CD14-positive monocyte (primary cell): ENCODE results near the gene CD8B2. TPM values are rescaled to one million over a fixed set of nuclear protein-coding genes. Genes with fewer than 3 reads are reported as not detected.
A peak's percentile ranks its signal among the peaks of the same experiment; 100 is the strongest.

Experiments used
- DNase-seq, 3 donors: peaks; one replicate each; pipeline ENCODE4 v3.0.0-alpha.2; 2011 to 2022
- H2AFZ ChIP-seq: 2 replicates; pipeline ENCODE4 v1.6.0; 2012; ENCODE audit warnings: mild to moderate bottlenecking, low read depth, low read length, inconsistent platforms; ENCODE audit not compliant: insufficient read depth, poor library complexity, severe bottlenecking
- H3K27ac ChIP-seq, 2 donors: 1 replicate in 1 of 2; 2 replicates in 1 of 2; pipeline ENCODE4 v1.5.1; 2012 to 2013; ENCODE audit warnings: low read length in 2 of 2, control low read depth in 1 of 2, inconsistent platforms in 1 of 2, low read depth in 1 of 2, mild to moderate bottlenecking in 1 of 2
- H3K27me3 ChIP-seq, 2 donors: one replicate each; pipeline versions ENCODE4 v1.6.0 to v1.6.1; 2011 to 2013; ENCODE audit warnings: low read length in 2 of 2; ENCODE audit not compliant: control insufficient read depth in 2 of 2, insufficient read depth in 2 of 2
- H3K36me3 ChIP-seq, 2 donors: replicated peaks in 1 of 2; 1 replicate in 1 of 2; 2 replicates in 1 of 2; pipeline versions ENCODE4 v1.5.1 to v1.6.1; 2012 to 2013; ENCODE audit warnings: low read length in 2 of 2, control low read depth in 1 of 2, inconsistent platforms in 1 of 2, mild to moderate bottlenecking in 1 of 2; ENCODE audit not compliant: insufficient read depth in 2 of 2, control insufficient read depth in 1 of 2
- H3K4me1 ChIP-seq, 2 donors: 1 replicate in 1 of 2; 2 replicates in 1 of 2; pipeline versions ENCODE4 v1.5.1 to v1.6.1; 2012 to 2013; ENCODE audit warnings: low read length in 2 of 2, control low read depth in 1 of 2, inconsistent platforms in 1 of 2, mild to moderate bottlenecking in 1 of 2, moderate library complexity in 1 of 2; ENCODE audit not compliant: insufficient read depth in 2 of 2, control insufficient read depth in 1 of 2
- H3K4me2 ChIP-seq: replicated peaks from 2 replicates; pipeline ENCODE3; 2012; ENCODE audit warnings: low read length, moderate library complexity, mild to moderate bottlenecking; ENCODE audit not compliant: poor library complexity, severe bottlenecking; ENCODE audit errors: extremely low read depth
- H3K4me3 ChIP-seq, 3 experiments: fragments of 200-600 bp in 1 of 3; sonication (generic) in 1 of 3; replicated peaks in 1 of 3; 1 replicate in 2 of 3; 2 replicates in 1 of 3; pipeline ENCODE4 v1.5.1; 2011 to 2013; ENCODE audit warnings: low read length in 3 of 3, mild to moderate bottlenecking in 3 of 3, control low read depth in 2 of 3, low read depth in 2 of 3, inconsistent platforms in 1 of 3, moderate library complexity in 1 of 3
- H3K79me2 ChIP-seq: 2 replicates; pipeline ENCODE4 v1.6.0; 2012; ENCODE audit warnings: mild to moderate bottlenecking, control low read depth, inconsistent platforms, low read length, moderate library complexity; ENCODE audit not compliant: insufficient read depth
- H3K9ac ChIP-seq: 2 replicates; pipeline ENCODE4 v1.6.0; 2017; ENCODE audit warnings: low read length, mild to moderate bottlenecking; ENCODE audit not compliant: insufficient read depth, poor library complexity, severe bottlenecking
- H3K9me3 ChIP-seq, 2 donors: replicated peaks in 1 of 2; 1 replicate in 1 of 2; 2 replicates in 1 of 2; pipeline versions ENCODE4 v1.5.1 to v1.6.1; 2012 to 2013; ENCODE audit warnings: low read length in 2 of 2, control low read depth in 1 of 2; ENCODE audit not compliant: control insufficient read depth in 1 of 2, insufficient read depth in 1 of 2
- H4K20me1 ChIP-seq: 2 replicates; pipeline ENCODE4 v1.6.0; 2012; ENCODE audit warnings: mild to moderate bottlenecking, low read length, control low read depth, moderate library complexity; ENCODE audit not compliant: insufficient read depth
- H3K27ac Mint-ChIP-seq, 7 donors: one replicate each; pipeline ENCODE4 v1.8.0; 2020; ENCODE audit warnings: mild to moderate bottlenecking in 7 of 7, mixed read lengths in 7 of 7, moderate library complexity in 6 of 7, inconsistent platforms in 2 of 7
- H3K27me3 Mint-ChIP-seq, 3 donors: one replicate each; pipeline ENCODE4 v1.8.0; 2021 to 2022; ENCODE audit warnings: low read depth in 3 of 3, mild to moderate bottlenecking in 3 of 3, mixed read lengths in 3 of 3, moderate library complexity in 3 of 3, inconsistent platforms in 1 of 3
- H3K36me3 Mint-ChIP-seq, 2 donors: one replicate each; pipeline ENCODE4 v1.8.0; 2020; ENCODE audit warnings: mixed read lengths in 2 of 2, inconsistent platforms in 1 of 2, mild to moderate bottlenecking in 1 of 2
- H3K4me1 Mint-ChIP-seq: one replicate; pipeline ENCODE4 v1.8.0; 2020; ENCODE audit warnings: mild to moderate bottlenecking, mixed read lengths
- H3K4me3 Mint-ChIP-seq, 2 donors: one replicate each; pipeline ENCODE4 v1.8.0; 2020; ENCODE audit warnings: mild to moderate bottlenecking in 2 of 2, mixed read lengths in 2 of 2, moderate library complexity in 1 of 2
- H3K9me3 Mint-ChIP-seq, 7 donors: one replicate each; pipeline ENCODE4 v1.8.0; 2020 to 2022; ENCODE audit warnings: mixed read lengths in 7 of 7, mild to moderate bottlenecking in 6 of 7, moderate library complexity in 6 of 7, inconsistent platforms in 2 of 7
- CTCF ChIP-seq: fragments of 200-600 bp; IDR thresholded peaks from one replicate; pipeline ENCODE4 v1.8.0; 2022; ENCODE audit warnings: antibody characterized with exemption, mild to moderate bottlenecking
- WGBS: methylation state at CpG from one replicate; pipeline ENCODE4 v1.1.5; 2013; ENCODE audit warnings: missing lambda C conversion rate; ENCODE audit not compliant: insufficient coverage; 5-methylcytosine and 5-hydroxymethylcytosine counted together
- intact Hi-C, 2 donors: fragments of 100-400 bp; cut with micrococcal nuclease; formaldehyde crosslinking; loops; one replicate each; pipeline versions ENCODE4 v1.15.0 to v1.15.1; 2023
- polyA plus RNA-seq, 3 donors: library from polyadenylated mRNA; depleted of rRNA in 1 of 3; unstranded in 2 of 3; stranded (reverse) in 1 of 3; fragments of 300-500 nt in 2 of 3; fragments of >200 nt in 1 of 3; fragmentation: Illumina TruSeq in 2 of 3; gene quantifications; 1 replicate in 2 of 3; 2 replicates in 1 of 3; pipeline ENCODE4 v1.2.3, GENCODE V29; 2012 to 2021

CD8B2 gene
- polyA plus RNA-seq, 3 donors, result 0.04 TPM; not detected in 2

- H3K9ac ChIP-seq, result no peak overlapping the region
- no peaks in the 10 kb centered on the region for H3K79me2 ChIP-seq
- peaks cover 32 to 45% of the 10 kb centered on the region in 2 donors for H3K4me1 ChIP-seq
- no peak overlapping the region for H3K4me3 ChIP-seq
- peaks cover 40% of the 10 kb centered on the region for H3K4me1 Mint-ChIP-seq
- no peaks in the 10 kb centered on the region for H3K27me3 ChIP-seq
- H3K9me3 ChIP-seq, result no peaks in the 10 kb centered on the region
- no peak overlapping the region for H3K4me3 Mint-ChIP-seq
- H3K27ac ChIP-seq, result no peak overlapping the region
- peaks cover 0 to 3% (median 0%) of the 10 kb centered on the region in 7 donors for H3K9me3 Mint-ChIP-seq
- no peak overlapping the region for H3K4me2 ChIP-seq
- TF ChIP-seq CTCF, result no peak
- no peaks in the 10 kb centered on the region for H3K36me3 ChIP-seq
- no peak overlapping the region for H2AFZ ChIP-seq
- intact Hi-C loops, result loop anchor here in 1 of 2 donors (10.0 kb wide), 1 partner anchor 337 kb away; the partner anchor contains the start of gene UXS1
- WGBS, result 100% methylated on average over 1 of the region's 3 CpGs
- no peak overlapping the region for H3K27ac Mint-ChIP-seq
- H4K20me1 ChIP-seq, result no peaks in the 10 kb centered on the region
- no peak for DNase-seq
- no peaks in the 10 kb centered on the region for H3K36me3 Mint-ChIP-seq
- H3K27me3 Mint-ChIP-seq, result peaks cover 2 to 5% (median 3%) of the 10 kb centered on the region in 3 donors
These were observed 45.1 kb downstream of the CD8B2 start for GRCh38 chr2:106532236-106532635.

GRCh38 chr2:106534471-106534870 is 47.3 kb downstream of the CD8B2 start:
- Histone ChIP-seq H3K79me2 (no peaks in the 10 kb centered on the region), H2AFZ (no peak overlapping the region), H3K36me3 (no peaks in the 10 kb centered on the region), H3K27ac (no peak overlapping the region), H4K20me1 (no peaks in the 10 kb centered on the region), H3K4me2 (no peak overlapping the region), H3K4me3 (no peak overlapping the region), H3K27me3 (no peaks in the 10 kb centered on the region), H3K4me1 (peaks cover 32 to 45% of the 10 kb centered on the region in 2 donors), H3K9ac (no peak overlapping the region), H3K9me3 (no peaks in the 10 kb centered on the region)
- DNase-seq, result no peak
- Mint-ChIP-seq H3K4me3 (no peak overlapping the region), H3K9me3 (peaks cover 0 to 3% (median 0%) of the 10 kb centered on the region in 7 donors), H3K36me3 (no peaks in the 10 kb centered on the region), H3K4me1 (peaks cover 43% of the 10 kb centered on the region), H3K27me3 (peaks cover 0 to 6% (median 5%) of the 10 kb centered on the region in 3 donors), H3K27ac (peak overlapping the region in 1 of 7 donors; percentile 72)
- WGBS, result 94% methylated on average over 3 of the region's 6 CpGs
- intact Hi-C loops, result loop anchor here in 1 of 2 donors (10.0 kb wide), 1 partner anchor 340 kb away; the partner anchor contains the start of gene UXS1
- no peak for TF ChIP-seq CTCF
